Mesendoderm (in vitro differentiated cells): ENCODE data around the gene PDZD2.

Experiments used
- DNase-seq: peaks from one replicate; pipeline ENCODE4 v3.0.0; 2013
- H2AK5ac ChIP-seq: 2 replicates; pipeline ENCODE4 v1.6.1; 2013; ENCODE audit warnings: low read length, inconsistent platforms
- H2BK120ac ChIP-seq: 2 replicates; pipeline ENCODE4 v1.6.1; 2013; ENCODE audit warnings: low read depth, mild to moderate bottlenecking, low read length, moderate library complexity, mixed read lengths
- H2BK15ac ChIP-seq: replicated peaks from 2 replicates; pipeline ENCODE4 v1.6.1; 2013; ENCODE audit warnings: low read depth, mild to moderate bottlenecking, moderate library complexity
- H2BK5ac ChIP-seq: 2 replicates; pipeline ENCODE4 v1.6.1; 2013; ENCODE audit warnings: low read length, inconsistent platforms
- H3K18ac ChIP-seq: 2 replicates; pipeline ENCODE4 v1.6.1; 2013; ENCODE audit warnings: mild to moderate bottlenecking, low read length, mixed read lengths
- H3K23ac ChIP-seq: one replicate; pipeline ENCODE4 v1.6.1; 2013; ENCODE audit warnings: low read length
- H3K27ac ChIP-seq: 2 replicates; pipeline ENCODE4 v1.5.1; 2013; ENCODE audit warnings: low read depth, mild to moderate bottlenecking, inconsistent platforms, low read length, moderate library complexity
- H3K27me3 ChIP-seq: 2 replicates; pipeline ENCODE4 v1.6.1; 2013; ENCODE audit warnings: low read length, control low read depth, mild to moderate bottlenecking, inconsistent platforms; ENCODE audit not compliant: insufficient read depth, poor library complexity
- H3K36me3 ChIP-seq: 2 replicates; pipeline ENCODE4 v1.6.1; 2013; ENCODE audit warnings: low read length, inconsistent platforms; ENCODE audit not compliant: control insufficient read depth, insufficient read depth
- H3K4ac ChIP-seq: one replicate; pipeline ENCODE4 v1.6.1; 2013; ENCODE audit warnings: low read depth, mild to moderate bottlenecking, low read length, moderate library complexity
- H3K4me1 ChIP-seq: 2 replicates; pipeline ENCODE4 v1.6.1; 2013; ENCODE audit warnings: low read depth, low read length, inconsistent platforms; ENCODE audit not compliant: control insufficient read depth
- H3K4me2 ChIP-seq: 2 replicates; pipeline ENCODE4 v1.6.1; 2013; ENCODE audit warnings: low read length
- H3K4me3 ChIP-seq: 2 replicates; pipeline ENCODE4 v1.5.1; 2013; ENCODE audit warnings: mild to moderate bottlenecking, low read length
- H3K56ac ChIP-seq: one replicate; pipeline ENCODE4 v1.6.1; 2013; ENCODE audit warnings: low read length
- H3K79me1 ChIP-seq: 2 replicates; pipeline ENCODE4 v1.6.1; 2013; ENCODE audit warnings: low read length, inconsistent platforms
- H3K79me2 ChIP-seq: 2 replicates; pipeline ENCODE4 v1.6.1; 2013; ENCODE audit warnings: mild to moderate bottlenecking, low read length; ENCODE audit not compliant: control insufficient read depth, insufficient read depth
- H3K9ac ChIP-seq: 2 replicates; pipeline ENCODE4 v1.6.1; 2013; ENCODE audit warnings: low read length, inconsistent platforms
- H4K5ac ChIP-seq: one replicate; pipeline ENCODE4 v1.6.1; 2013; ENCODE audit warnings: low read length
- H4K8ac ChIP-seq: one replicate; pipeline ENCODE4 v1.6.1; 2013; ENCODE audit warnings: low read depth, mild to moderate bottlenecking, control low read depth, low read length, moderate library complexity
- WGBS: extraction: QIAGEN DNeasy Blood & Tissue Kit; methylation state at CpG from one replicate; pipeline ENCODE4 v1.1.7; 2013; ENCODE audit warnings: low lambda C conversion rate, missing lambda C conversion rate; ENCODE audit not compliant: insufficient coverage; ENCODE audit errors: extremely low coverage; 5-methylcytosine and 5-hydroxymethylcytosine counted together

Gene PDZD2

DNA sequence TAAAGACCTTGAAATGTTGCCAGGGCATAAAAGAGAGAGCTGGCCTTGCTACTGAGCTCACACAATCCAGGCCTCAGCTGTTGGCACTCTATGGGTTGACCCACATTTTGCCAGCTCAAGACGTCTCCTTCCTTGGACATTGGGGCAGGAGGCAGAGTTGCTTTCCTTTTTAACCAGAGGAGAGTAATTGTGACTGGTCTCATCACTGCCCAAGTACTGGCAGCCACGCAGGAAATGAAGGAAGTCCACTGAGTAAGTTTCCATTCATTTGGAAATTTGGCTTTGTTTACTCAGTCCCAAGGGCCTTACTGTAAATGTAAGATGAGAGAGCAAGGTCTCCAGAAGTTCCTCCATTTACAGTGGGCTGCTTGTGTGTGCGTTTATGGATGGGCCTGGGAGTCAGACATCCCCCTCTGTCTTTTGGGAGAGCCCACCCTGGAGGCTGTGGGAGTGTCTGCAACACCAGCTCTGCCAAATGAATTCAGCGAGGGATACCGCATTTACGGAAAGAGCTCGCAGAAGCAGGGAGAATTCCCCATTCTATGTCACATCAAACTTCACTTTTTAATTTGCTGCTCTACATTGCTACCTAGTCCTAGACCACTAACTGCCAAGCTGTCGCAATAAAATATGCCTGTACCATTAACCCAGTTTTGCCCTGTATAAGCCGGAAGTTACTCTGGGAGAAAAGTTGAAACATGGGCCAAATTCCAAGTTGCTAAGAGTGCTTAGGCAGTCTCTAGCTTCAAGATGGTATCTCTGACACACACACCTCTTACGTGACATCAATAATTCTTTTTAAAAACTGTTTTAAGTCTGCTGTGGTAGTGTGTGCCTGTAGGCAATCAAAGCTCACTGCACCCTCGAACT, 24.5 kb upstream of the PDZD2 start:
- Histone ChIP-seq H3K79me2 (no peaks in the 10 kb centered on the region), H2BK15ac (no peak overlapping the region), H2AK5ac (no peak overlapping the region), H3K23ac (no peak overlapping the region), H3K4me1 (peaks cover 2% of the 10 kb centered on the region), H3K4ac (no peak overlapping the region), H4K5ac (no peak overlapping the region), H3K56ac (peak overlapping the region; percentile 7), H3K27ac (no peak overlapping the region), H3K4me2 (no peak overlapping the region), H3K18ac (no peak overlapping the region), H3K9ac (no peak overlapping the region), H2BK5ac (no peak overlapping the region), H3K79me1 (no peaks in the 10 kb centered on the region), H4K8ac (no peak overlapping the region), H3K4me3 (no peak overlapping the region), H2BK120ac (no peak overlapping the region), H3K36me3 (no peaks in the 10 kb centered on the region), H3K27me3 (no peaks in the 10 kb centered on the region)
- no peak for DNase-seq
- no CpG with 5 or more reads among the region's 11 CpGs for WGBS

DNA sequence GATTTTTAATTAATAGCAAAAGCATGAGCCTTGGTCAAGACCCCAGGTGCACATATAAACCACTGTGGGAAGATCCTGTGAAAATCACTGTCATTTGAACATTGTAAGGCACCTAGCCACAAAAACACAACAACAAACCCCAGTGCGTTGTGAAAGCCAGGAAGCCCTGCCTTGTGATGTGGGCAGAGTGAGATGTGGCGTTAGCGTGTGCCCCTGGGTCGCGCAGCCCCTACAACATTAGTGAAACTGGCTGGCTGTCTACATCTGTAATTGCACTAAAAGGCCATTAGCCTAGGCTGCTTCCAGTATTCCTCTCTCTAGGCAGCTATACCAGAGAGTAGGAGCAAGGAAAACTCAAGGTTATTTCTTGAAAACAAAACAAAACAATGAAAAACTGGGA, 21.1 kb upstream of the PDZD2 start:
- Histone ChIP-seq H3K4ac (no peak overlapping the region), H3K4me1 (peaks cover 2% of the 10 kb centered on the region), H2BK15ac (no peak overlapping the region), H4K5ac (no peak overlapping the region), H3K4me3 (no peak overlapping the region), H4K8ac (no peak overlapping the region), H3K9ac (no peak overlapping the region), H3K4me2 (no peak overlapping the region), H2BK120ac (no peak overlapping the region), H3K79me1 (no peaks in the 10 kb centered on the region), H3K27ac (no peak overlapping the region), H3K56ac (peak overlapping the region; percentile 56), H2AK5ac (no peak overlapping the region), H3K18ac (no peak overlapping the region), H3K27me3 (no peaks in the 10 kb centered on the region), H3K36me3 (no peaks in the 10 kb centered on the region), H2BK5ac (no peak overlapping the region), H3K79me2 (no peaks in the 10 kb centered on the region), H3K23ac (no peak overlapping the region)
- no peak for DNase-seq
- no CpG with 5 or more reads among the region's 5 CpGs for WGBS

DNA sequence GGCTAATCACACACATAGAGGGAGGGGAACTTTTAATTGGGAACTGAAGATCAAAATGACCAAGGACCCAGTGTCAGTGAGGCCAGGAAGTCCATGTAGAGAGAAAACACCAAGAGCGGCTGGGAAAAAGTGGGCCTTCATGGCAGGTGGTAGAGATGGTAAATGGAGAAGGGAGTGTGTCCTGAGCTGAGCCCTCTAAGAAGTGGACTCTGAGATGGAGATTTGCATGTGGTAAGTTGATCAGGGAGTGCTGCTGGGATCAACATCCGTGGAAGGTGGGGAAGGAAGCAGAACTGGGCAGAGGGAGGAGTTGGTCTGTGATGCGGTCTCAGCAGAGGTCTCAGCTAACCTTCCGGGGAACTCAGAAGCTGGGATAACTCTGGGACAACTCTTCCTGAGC, 18.9 kb upstream of the PDZD2 start:
- no peak overlapping the region for H2AK5ac ChIP-seq
- no peak overlapping the region for H3K18ac ChIP-seq
- no peaks in the 10 kb centered on the region for H3K36me3 ChIP-seq
- H3K4me2 ChIP-seq, result no peak overlapping the region
- H4K8ac ChIP-seq, result no peak overlapping the region
- peaks cover 2% of the 10 kb centered on the region for H3K4me1 ChIP-seq
- no peak overlapping the region for H3K23ac ChIP-seq
- H3K79me2 ChIP-seq, result no peaks in the 10 kb centered on the region
- no peak overlapping the region for H2BK120ac ChIP-seq
- H3K56ac ChIP-seq, result no peak overlapping the region
- no peaks in the 10 kb centered on the region for H3K79me1 ChIP-seq
- H3K27me3 ChIP-seq, result no peaks in the 10 kb centered on the region
- H2BK5ac ChIP-seq, result no peak overlapping the region
- H2BK15ac ChIP-seq, result no peak overlapping the region
- H3K4me3 ChIP-seq, result no peak overlapping the region
- no peak overlapping the region for H3K4ac ChIP-seq
- no peak overlapping the region for H3K9ac ChIP-seq
- no CpG with 5 or more reads among the region's 4 CpGs for WGBS
- DNase-seq, result no peak
- H3K27ac ChIP-seq, result no peak overlapping the region
- no peak overlapping the region for H4K5ac ChIP-seq

DNA sequence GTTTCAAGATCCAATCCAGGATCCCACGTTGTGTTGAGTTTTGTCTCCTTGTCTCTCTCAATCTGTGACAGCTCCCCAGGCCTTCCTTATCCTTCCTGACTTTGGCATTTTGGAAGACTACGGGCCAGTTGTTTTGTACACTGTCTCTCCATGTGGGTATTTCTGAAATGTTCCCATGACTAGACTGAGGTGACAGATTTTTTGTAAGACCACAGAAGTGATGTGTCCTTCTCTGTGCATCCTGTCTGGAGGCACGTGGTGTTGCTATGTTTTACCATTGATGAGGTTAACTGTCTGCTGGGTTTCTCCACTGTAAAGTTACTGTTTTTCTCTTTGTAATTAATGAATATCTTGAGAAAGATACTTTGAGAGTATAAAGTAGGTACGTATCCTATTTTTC, 15.7 kb upstream of the PDZD2 start:
- Histone ChIP-seq H3K4me1 (peaks cover 1% of the 10 kb centered on the region), H3K36me3 (no peaks in the 10 kb centered on the region), H3K79me2 (no peaks in the 10 kb centered on the region), H3K23ac (no peak overlapping the region), H3K27ac (no peak overlapping the region), H2BK120ac (no peak overlapping the region), H3K4ac (no peak overlapping the region), H2BK15ac (no peak overlapping the region), H3K4me2 (no peak overlapping the region), H3K79me1 (no peaks in the 10 kb centered on the region), H4K5ac (no peak overlapping the region), H3K56ac (no peak overlapping the region), H2BK5ac (no peak overlapping the region), H3K18ac (no peak overlapping the region), H3K4me3 (no peak overlapping the region), H3K9ac (no peak overlapping the region), H2AK5ac (no peak overlapping the region), H4K8ac (no peak overlapping the region), H3K27me3 (no peaks in the 10 kb centered on the region)
- no peak for DNase-seq
- WGBS, result no CpG with 5 or more reads among the region's 4 CpGs

DNA sequence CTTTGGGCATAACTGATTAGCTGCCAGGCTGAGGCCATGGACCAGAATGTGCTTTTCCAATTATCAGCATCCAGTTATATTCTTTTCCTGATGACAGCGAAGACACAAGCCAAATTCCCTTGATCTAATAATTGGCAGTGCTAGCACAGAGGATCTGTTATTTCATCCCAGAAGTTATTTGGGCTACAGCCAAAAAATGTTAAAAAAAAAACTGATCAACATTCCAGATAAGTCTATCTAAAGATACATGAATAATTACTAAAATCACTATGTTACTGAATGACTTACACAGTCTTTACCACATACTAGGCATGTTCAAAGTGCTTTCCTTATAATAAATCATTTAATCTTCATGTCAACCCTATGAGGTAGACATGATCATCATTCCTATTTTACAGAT, 13.5 kb upstream of the PDZD2 start:
- H3K36me3 ChIP-seq, result no peaks in the 10 kb centered on the region

DNA sequence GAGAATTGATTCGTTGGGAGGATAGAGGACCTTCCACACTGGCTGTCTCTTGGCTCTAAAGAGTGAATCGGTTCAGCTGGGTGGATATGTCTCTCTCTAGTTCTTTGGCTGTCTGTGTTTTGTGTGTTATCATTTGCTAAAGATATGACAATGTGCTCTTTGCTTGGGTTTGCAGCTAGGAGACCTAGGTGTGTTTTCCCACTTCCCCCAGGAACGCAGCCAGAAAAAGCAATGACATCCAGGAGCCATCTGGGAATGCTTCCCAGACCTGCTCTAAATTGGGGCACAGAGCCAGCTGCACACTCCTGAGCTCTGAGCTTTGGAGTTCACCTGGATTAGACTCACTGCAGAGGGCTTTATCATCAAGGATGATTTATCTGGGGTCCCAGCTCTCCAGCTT, 12.8 kb upstream of the PDZD2 start:
- Histone ChIP-seq H3K36me3 (no peaks in the 10 kb centered on the region), H2BK5ac (no peak overlapping the region), H3K27ac (no peak overlapping the region), H3K79me1 (no peaks in the 10 kb centered on the region), H4K8ac (no peak overlapping the region), H3K4me3 (no peak overlapping the region), H2AK5ac (no peak overlapping the region), H3K27me3 (no peaks in the 10 kb centered on the region), H2BK120ac (no peak overlapping the region), H3K4me2 (no peak overlapping the region), H3K23ac (no peak overlapping the region), H3K4ac (no peak overlapping the region), H3K79me2 (no peaks in the 10 kb centered on the region), H4K5ac (no peak overlapping the region), H3K4me1 (no peaks in the 10 kb centered on the region), H3K9ac (no peak overlapping the region), H3K56ac (no peak overlapping the region), H2BK15ac (no peak overlapping the region), H3K18ac (no peak overlapping the region)
- WGBS, result no CpG with 5 or more reads among the region's 3 CpGs
- DNase-seq, result no peak

More for the DNA sequence above, 13.5 kb upstream of the PDZD2 start:
- no CpG with 5 or more reads among the region's 1 CpG for WGBS
- Histone ChIP-seq H4K5ac (no peak overlapping the region), H3K4me1 (no peaks in the 10 kb centered on the region), H3K4me2 (no peak overlapping the region), H2AK5ac (no peak overlapping the region), H3K23ac (no peak overlapping the region), H3K79me1 (no peaks in the 10 kb centered on the region), H3K4ac (no peak overlapping the region), H3K79me2 (no peaks in the 10 kb centered on the region), H2BK120ac (no peak overlapping the region), H3K9ac (no peak overlapping the region), H4K8ac (no peak overlapping the region), H2BK15ac (no peak overlapping the region), H3K18ac (no peak overlapping the region), H3K27ac (no peak overlapping the region), H2BK5ac (no peak overlapping the region), H3K4me3 (no peak overlapping the region), H3K56ac (no peak overlapping the region), H3K27me3 (no peaks in the 10 kb centered on the region)
- no peak for DNase-seq
